ENCODE measurements around the gene FAM76A.

GRCh38 chr1:27690183-27690582 is 35.6 kb upstream of the FAM76A start:
- no peak for TF ChIP-seq ZFP30 (CRISPR knock-in tag; IDR thresholded peaks at IDR 0.05)
- no peak for TF ChIP-seq TSHZ2 (CRISPR knock-in tag; IDR thresholded peaks at IDR 0.05)
- no peak for TF ChIP-seq ESRRG (CRISPR knock-in tag; IDR thresholded peaks at IDR 0.05)
- TF ChIP-seq TCF4 (CRISPR knock-in tag; IDR thresholded peaks at IDR 0.05; ENCODE audit: borderline replicate concordance) = no peak
